Subcutaneous adipose tissue (tissue), 4 donors: ENCODE measurements around the gene SUCLA2. TPM values are rescaled to one million over a fixed set of nuclear protein-coding genes. Genes with fewer than 3 reads are reported as not detected.

Experiments used
- CTCF ChIP-seq: fragments of 450-650 bp; IDR thresholded peaks from one replicate; pipeline ENCODE4 v1.5.1; 2016; ENCODE audit warnings: low read depth, mild to moderate bottlenecking, control low read depth, antibody characterized with exemption, moderate library complexity
- total RNA-seq, 4 donors: library from RNA; depleted of rRNA; stranded (reverse); fragments of >200 nt; gene quantifications; one replicate each; pipeline ENCODE4 v1.1.0, GENCODE V29; 2016

The SUCLA2 gene
- total RNA-seq, 4 donors from 2014 or later, result 61.4 to 105 (median 87.4) TPM

- TF ChIP-seq CTCF, result no peak
Measured at GRCh38 chr13:47901441-47901840, 99.6 kb downstream of the SUCLA2 start.

- TF ChIP-seq CTCF, result no peak
Measured at GRCh38 chr13:47898080-47898479, 103.0 kb downstream of the SUCLA2 start.

GRCh38 chr13:47897411-47898050 is 103.5 kb downstream of the SUCLA2 start:
- TF ChIP-seq CTCF, result no peak

- no peak for TF ChIP-seq CTCF
Measured at GRCh38 chr13:47896546-47896945, 104.5 kb downstream of the SUCLA2 start.

- no peak for TF ChIP-seq CTCF
Measured at GRCh38 chr13:47896111-47896510, 105.0 kb downstream of the SUCLA2 start.

- no peak for TF ChIP-seq CTCF
Measured at GRCh38 chr13:47893527-47893926, 107.5 kb downstream of the SUCLA2 start.

Other genes starting within 250 kb of the SUCLA2 start
- 10 to 100 TPM in 3 of 4 donors, 1 to 10 TPM in 1; 6.6 to 15.3 (median 13.2) TPM for gene NUDT15, start 36.5 kb upstream of the SUCLA2 start, total RNA-seq
- gene MED4, start 93.8 kb upstream of the SUCLA2 start, total RNA-seq, result 10 to 100 TPM; 32.3 to 45.2 (median 40.1) TPM
- gene ITM2B, start 231.9 kb upstream of the SUCLA2 start, total RNA-seq, result 1,000 to 10,000 TPM in 2 of 4 donors, 100 to 1,000 TPM in 2; 665 to 1,817 (median 866) TPM